Colonic mucosa (tissue), 4 donors: ENCODE results near the gene CD22. TPM values are rescaled to one million over a fixed set of nuclear protein-coding genes. Genes with fewer than 3 reads are reported as not detected.

Experiments
- DNase-seq: peaks from one replicate; pipeline ENCODE4 v3.0.0-alpha.2; 2020
- H3K27ac ChIP-seq: fragments of 200-600 bp; one replicate; pipeline ENCODE4 v1.8.0; 2021
- H3K27me3 ChIP-seq: fragments of 200-600 bp; one replicate; pipeline ENCODE4 v1.8.0; 2021
- H3K36me3 ChIP-seq: fragments of 200-600 bp; one replicate; pipeline ENCODE4 v1.8.0; 2021
- H3K4me1 ChIP-seq: fragments of 200-600 bp; one replicate; pipeline ENCODE4 v1.8.0; 2021; ENCODE audit warnings: mild to moderate bottlenecking
- H3K4me3 ChIP-seq: fragments of 200-600 bp; one replicate; pipeline ENCODE4 v1.8.0; 2021
- H3K9ac ChIP-seq, 2 donors: one replicate each; pipeline ENCODE4 v1.7.0; 2013; ENCODE audit warnings: control low read depth in 2 of 2, low read depth in 2 of 2, low read length in 2 of 2
- H3K9me3 ChIP-seq: fragments of 200-600 bp; one replicate; pipeline ENCODE4 v1.8.0; 2021
- intact Hi-C: fragments of 100-400 bp; cut with DNase I; formaldehyde crosslinking; loops from one replicate; pipeline ENCODE4 v1.14.1; 2022
- total RNA-seq, 2 donors: library from RNA; stranded (reverse); fragmentation: NEBNext Ultra II Directional in 1 of 2; extraction: Animal tissue kit (Norgen Biotek cat#: 25700) in 1 of 2; gene quantifications; one replicate each; pipeline ENCODE4 v1.2.1, GENCODE V29; 2021
- TF ChIP-seq, protein P1 (sequence below): fragments of 200-600 bp; IDR thresholded peaks from one replicate; pipeline ENCODE4 v1.8.0; 2022; ENCODE audit warnings: antibody characterized with exemption, mild to moderate bottlenecking
- donor health status: healthy.
- donor health status: DM: no; HTN: no; CAD: no.
- donor health status: DM: no; HTN: no; CAD: no.

The CD22 gene
- 1 to 10 TPM; 1.6 to 3.0 TPM for total RNA-seq

DNA sequence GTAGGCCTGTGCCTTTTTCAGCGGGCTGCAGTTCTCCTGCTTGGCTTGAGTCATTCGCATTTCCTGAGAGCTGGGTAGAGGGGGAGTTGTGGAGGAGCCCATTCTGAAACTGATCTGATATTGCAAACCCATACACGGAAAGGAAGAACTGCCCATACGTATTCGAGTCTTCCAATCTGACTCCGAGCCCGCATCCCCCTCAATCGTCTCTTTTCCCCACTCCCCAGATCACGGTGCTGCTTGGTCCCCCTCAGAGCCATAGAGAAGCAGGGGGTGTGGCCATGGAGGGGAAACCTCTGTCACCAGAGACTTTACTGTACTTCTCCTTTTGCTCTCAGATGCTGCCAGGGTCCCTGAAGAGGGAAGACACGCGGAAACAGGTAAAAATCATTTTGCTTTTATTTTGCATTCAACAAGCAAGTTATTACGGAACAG, at the start of gene CD22:
CD22 (plus strand) TSS at position 337 of the 435 bp plus-strand sequence. CDS start 2,854 bp downstream, outside the sequence.
- H3K9me3 ChIP-seq = no peaks in the 10 kb centered on the region
- intact Hi-C loops = no loop called here
- H3K27me3 ChIP-seq = no peaks in the 10 kb centered on the region
- no peak within 1 kb of the TSS for H3K4me3 ChIP-seq
- no peak within 1 kb of the TSS for H3K9ac ChIP-seq
- no peak for DNase-seq
- H3K4me1 ChIP-seq = no peaks in the 10 kb centered on the region
- TF ChIP-seq, protein P1, sequence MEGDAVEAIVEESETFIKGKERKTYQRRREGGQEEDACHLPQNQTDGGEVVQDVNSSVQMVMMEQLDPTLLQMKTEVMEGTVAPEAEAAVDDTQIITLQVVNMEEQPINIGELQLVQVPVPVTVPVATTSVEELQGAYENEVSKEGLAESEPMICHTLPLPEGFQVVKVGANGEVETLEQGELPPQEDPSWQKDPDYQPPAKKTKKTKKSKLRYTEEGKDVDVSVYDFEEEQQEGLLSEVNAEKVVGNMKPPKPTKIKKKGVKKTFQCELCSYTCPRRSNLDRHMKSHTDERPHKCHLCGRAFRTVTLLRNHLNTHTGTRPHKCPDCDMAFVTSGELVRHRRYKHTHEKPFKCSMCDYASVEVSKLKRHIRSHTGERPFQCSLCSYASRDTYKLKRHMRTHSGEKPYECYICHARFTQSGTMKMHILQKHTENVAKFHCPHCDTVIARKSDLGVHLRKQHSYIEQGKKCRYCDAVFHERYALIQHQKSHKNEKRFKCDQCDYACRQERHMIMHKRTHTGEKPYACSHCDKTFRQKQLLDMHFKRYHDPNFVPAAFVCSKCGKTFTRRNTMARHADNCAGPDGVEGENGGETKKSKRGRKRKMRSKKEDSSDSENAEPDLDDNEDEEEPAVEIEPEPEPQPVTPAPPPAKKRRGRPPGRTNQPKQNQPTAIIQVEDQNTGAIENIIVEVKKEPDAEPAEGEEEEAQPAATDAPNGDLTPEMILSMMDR = no peak
- H3K27ac ChIP-seq = no peak within 1 kb of the TSS
- H3K36me3 ChIP-seq = no peaks in the 10 kb centered on the region

DNA sequence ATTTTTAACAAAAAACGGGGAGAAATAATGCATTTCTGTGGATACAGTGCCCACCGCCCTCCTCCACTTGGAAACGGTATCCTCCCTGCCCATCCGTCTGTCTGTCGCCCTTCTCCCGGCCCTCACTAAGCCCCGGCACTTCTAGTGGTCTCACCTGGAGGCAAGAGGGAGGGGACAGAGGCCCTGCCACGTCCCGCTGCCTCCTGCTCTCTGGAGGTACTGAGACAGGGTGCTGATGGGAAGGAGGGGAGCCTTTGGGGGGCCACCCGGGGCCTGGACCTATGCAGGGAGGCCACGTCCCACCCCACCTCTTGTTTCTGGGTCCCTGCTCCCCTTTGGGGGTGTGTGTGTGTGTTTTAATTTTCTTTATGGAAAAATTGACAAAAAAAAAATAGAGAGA, 49.6 kb upstream of the CD22 start:
- Histone ChIP-seq H3K27me3 (no peaks in the 10 kb centered on the region), H3K36me3 (peaks cover 9% of the 10 kb centered on the region), H3K4me1 (no peaks in the 10 kb centered on the region), H3K9me3 (no peaks in the 10 kb centered on the region), H3K4me3 (no peak overlapping the region), H3K9ac (no peak overlapping the region), H3K27ac (no peak overlapping the region)
- DNase-seq = no peak
- intact Hi-C loops = loop anchor here (10.0 kb wide), 1 partner anchor 215 kb away; the partner anchor contains the start of gene KRTDAP
- TF ChIP-seq, protein P1 = no peak

DNA sequence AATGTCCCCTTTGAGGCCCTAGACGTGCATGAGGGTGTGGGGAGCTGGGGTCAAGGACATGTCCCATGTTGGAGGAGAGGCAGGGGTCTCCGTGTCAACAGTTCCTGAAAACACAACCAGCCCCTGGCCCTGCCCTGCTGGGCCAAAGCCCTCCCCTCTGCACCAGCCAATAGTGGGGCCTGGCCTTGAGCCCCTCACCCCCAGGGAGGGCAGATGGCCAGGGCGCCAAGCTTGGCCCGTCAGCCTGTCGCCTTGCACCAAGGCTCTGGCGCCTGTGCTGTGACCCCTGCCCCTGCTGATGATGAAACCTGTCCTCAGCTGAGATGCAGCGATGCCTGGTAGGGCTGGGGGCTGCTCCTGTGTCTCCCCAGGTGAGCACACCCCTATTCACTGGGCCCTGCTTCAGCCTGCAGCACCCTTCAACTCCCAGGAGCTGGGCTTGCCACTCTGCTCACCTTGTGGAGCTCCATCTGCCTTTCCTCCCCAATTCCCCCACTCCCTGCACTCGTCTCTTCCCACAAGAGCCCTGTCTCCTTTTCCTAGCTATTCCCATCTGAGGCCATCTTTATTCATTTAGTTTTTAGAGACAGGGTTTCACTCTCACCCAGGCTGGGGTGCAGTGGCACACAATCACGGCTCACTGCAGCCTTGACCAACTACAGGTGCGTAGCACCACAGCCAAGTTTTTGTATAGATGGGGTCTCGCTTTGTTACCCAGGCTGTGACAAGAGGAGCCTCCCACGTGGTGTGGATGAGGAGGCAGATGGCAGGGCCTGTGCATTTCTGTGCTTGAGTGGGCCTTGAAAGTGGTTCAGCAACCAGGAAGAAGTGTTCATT, 48.8 kb upstream of the CD22 start:
- no peaks in the 10 kb centered on the region for H3K4me1 ChIP-seq
- H3K9me3 ChIP-seq = no peaks in the 10 kb centered on the region
- intact Hi-C loops = loop anchor here (10.0 kb wide), 1 partner anchor 215 kb away; the partner anchor contains the start of gene KRTDAP
- H3K4me3 ChIP-seq = no peak overlapping the region
- no peak overlapping the region for H3K9ac ChIP-seq
- H3K27ac ChIP-seq = no peak overlapping the region
- DNase-seq = no peak
- peaks cover 9% of the 10 kb centered on the region for H3K36me3 ChIP-seq
- TF ChIP-seq, protein P1 = no peak
- H3K27me3 ChIP-seq = no peaks in the 10 kb centered on the region

DNA sequence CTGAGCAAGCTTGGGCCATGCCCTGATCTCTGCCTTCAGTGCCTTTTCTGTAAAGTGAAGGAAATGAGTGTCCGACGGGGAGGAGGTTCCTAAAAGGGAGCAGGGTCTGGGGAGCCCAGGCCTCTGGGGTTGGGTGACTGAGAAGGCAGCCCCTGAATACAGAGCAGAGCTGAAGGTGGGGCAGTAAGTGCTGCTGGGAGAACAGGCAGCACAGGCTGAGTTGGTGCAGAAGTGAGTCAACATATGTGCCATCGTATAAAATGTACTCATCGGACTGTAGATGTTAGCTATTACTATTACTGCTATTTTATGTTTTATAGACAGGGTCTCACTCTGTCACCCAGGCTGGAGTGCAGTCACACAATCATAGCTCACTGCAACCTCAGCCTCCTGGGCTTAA, 47.7 kb upstream of the CD22 start:
- TF ChIP-seq, protein P1 = no peak
- no peaks in the 10 kb centered on the region for H3K4me1 ChIP-seq
- no peak overlapping the region for H3K27ac ChIP-seq
- H3K36me3 ChIP-seq = peaks cover 9% of the 10 kb centered on the region
- H3K9me3 ChIP-seq = no peaks in the 10 kb centered on the region
- H3K9ac ChIP-seq = no peak overlapping the region
- no peak for DNase-seq
- intact Hi-C loops = no loop called here
- no peak overlapping the region for H3K4me3 ChIP-seq
- no peaks in the 10 kb centered on the region for H3K27me3 ChIP-seq

DNA sequence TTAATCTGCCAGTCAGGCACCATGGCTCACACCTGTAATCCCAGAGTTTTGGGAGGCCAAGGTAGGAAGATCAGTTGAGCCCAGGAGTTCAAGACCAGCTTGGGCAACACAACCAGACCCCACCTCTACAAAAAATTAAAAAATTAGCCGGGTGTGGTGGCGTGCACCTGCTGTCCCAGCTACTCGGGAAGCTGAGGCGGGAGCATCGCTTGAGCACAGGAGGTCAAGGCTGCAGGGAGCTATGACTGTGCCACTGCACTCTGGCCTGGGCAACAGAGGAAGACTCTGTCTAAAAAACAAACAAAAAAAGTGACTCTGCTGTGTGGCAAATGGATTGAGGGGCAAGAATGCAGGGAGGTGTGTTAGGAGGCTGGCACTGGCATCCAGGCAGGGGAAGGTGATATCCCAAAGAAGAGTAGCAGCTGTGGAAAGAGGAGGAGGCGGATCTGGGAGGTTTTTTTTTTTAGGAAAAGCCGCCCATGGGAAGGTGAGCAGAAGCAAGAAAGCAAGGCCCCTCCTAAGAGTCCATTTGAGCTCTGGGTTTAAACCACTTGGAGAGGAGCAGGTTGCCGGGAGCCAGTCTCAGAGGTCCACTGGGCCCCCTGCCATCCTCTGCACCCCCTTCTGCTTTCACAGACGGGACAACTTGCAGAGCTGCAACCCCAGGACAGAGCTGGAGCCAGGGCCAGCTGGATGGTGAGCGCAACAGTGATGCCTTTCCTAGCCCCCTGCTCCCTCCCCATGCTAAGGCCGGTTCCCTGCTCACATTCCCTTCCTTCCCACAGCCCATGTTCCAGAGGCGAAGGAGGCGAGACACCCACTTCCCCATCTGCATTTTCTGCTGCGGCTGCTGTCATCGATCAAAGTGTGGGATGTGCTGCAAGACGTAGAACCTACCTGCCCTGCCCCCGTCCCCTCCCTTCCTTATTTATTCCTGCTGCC, 44.6 kb upstream of the CD22 start:
- no peaks in the 10 kb centered on the region for H3K36me3 ChIP-seq
- TF ChIP-seq, protein P1 = no peak
- H3K9ac ChIP-seq = no peak overlapping the region
- no peaks in the 10 kb centered on the region for H3K4me1 ChIP-seq
- no peak overlapping the region for H3K4me3 ChIP-seq
- no peaks in the 10 kb centered on the region for H3K9me3 ChIP-seq
- intact Hi-C loops = no loop called here
- no peaks in the 10 kb centered on the region for H3K27me3 ChIP-seq
- no peak for DNase-seq
- no peak overlapping the region for H3K27ac ChIP-seq
